WTC11 (cell line): ENCODE measurements around the gene CPAMD8. TPM values are rescaled to one million over a fixed set of nuclear protein-coding genes. Genes with fewer than 3 reads are reported as not detected.

ENCODE experiments used
- ATAC-seq: fragments of 200-7000 bp; cut with Tn5 transposase; 2 replicates; pipeline ENCODE4 v1.10.0; 2021; ENCODE audit warnings: mild to moderate bottlenecking, moderate library complexity
- CTCF ChIA-PET: fragments of 300-600 bp; sonication (Branson Sonifier 250); formaldehyde crosslinking; loops from one replicate; lab custom pipeline; 2021; ENCODE audit warnings: antibody characterized with exemption; lab: Charles Lee
- POLR2A ChIA-PET: fragments of 350-600 bp; sonication (Branson Sonifier 250); formaldehyde crosslinking; loops from one replicate; lab custom pipeline; 2021; ENCODE audit warnings: antibody characterized with exemption; lab: Charles Lee
- DNase-seq: peaks from one replicate; pipeline ENCODE4 v3.0.0; 2021; ENCODE audit warnings: low spot score
- H3K27ac Mint-ChIP-seq: 2 replicates; pipeline ENCODE4 v1.8.0; 2021; ENCODE audit warnings: mixed read lengths
- H3K27me3 Mint-ChIP-seq: 2 replicates; pipeline ENCODE4 v1.8.0; 2021; ENCODE audit warnings: low read depth, mild to moderate bottlenecking, moderate library complexity, mixed read lengths
- H3K36me3 Mint-ChIP-seq: 2 replicates; pipeline ENCODE4 v1.8.0; 2021; ENCODE audit warnings: mixed read lengths
- H3K4me1 Mint-ChIP-seq: 2 replicates; pipeline ENCODE4 v1.8.0; 2022; ENCODE audit warnings: mixed read lengths
- H3K4me3 Mint-ChIP-seq: 2 replicates; pipeline ENCODE4 v1.8.0; 2021; ENCODE audit warnings: mild to moderate bottlenecking, moderate library complexity, mixed read lengths
- H3K9me3 Mint-ChIP-seq: 2 replicates; pipeline ENCODE4 v1.8.0; 2021; ENCODE audit warnings: mixed read lengths
- AR ChIP-seq: fragments of 250-450 bp; sonication (Bioruptor Pico); IDR thresholded peaks from 2 replicates; pipeline ENCODE4 v1.9.0; 2021; ENCODE audit warnings: mild to moderate bottlenecking
- ATF2 ChIP-seq: sonication (generic); formaldehyde crosslinking; IDR thresholded peaks from 2 replicates; pipeline ENCODE4 v1.8.1; 2022; ENCODE audit warnings: low read depth, missing genetic modification reagents, borderline replicate concordance
- ATF3 ChIP-seq: sonication (generic); formaldehyde crosslinking; conservative IDR thresholded peaks from 2 replicates; pipeline ENCODE4 v1.8.1; 2022; ENCODE audit warnings: mild to moderate bottlenecking, missing genetic modification reagents
- CTCF ChIP-seq: fragments of 200-600 bp; IDR thresholded peaks from 2 replicates; pipeline ENCODE4 v1.8.0; 2022; ENCODE audit warnings: antibody characterized with exemption
- GTF2I ChIP-seq: fragments of 250-450 bp; sonication (Bioruptor Pico); conservative IDR thresholded peaks from 2 replicates; pipeline ENCODE4 v1.4.0; 2021; ENCODE audit warnings: mild to moderate bottlenecking
- HMGA2 ChIP-seq: fragments of 250-450 bp; sonication (Bioruptor Pico); IDR thresholded peaks from 2 replicates; pipeline ENCODE4 v1.4.0; 2021; ENCODE audit warnings: mild to moderate bottlenecking, moderate library complexity
- NFYB ChIP-seq: sonication (generic); formaldehyde crosslinking; conservative IDR thresholded peaks from 2 replicates; pipeline ENCODE4 v1.8.0; 2022; ENCODE audit warnings: low read depth, missing genetic modification reagents
- NR1H2 ChIP-seq: sonication (generic); formaldehyde crosslinking; IDR thresholded peaks from 2 replicates; pipeline ENCODE4 v1.9.0; 2021; ENCODE audit warnings: mild to moderate bottlenecking, moderate library complexity, missing genetic modification reagents
- USF1 ChIP-seq: sonication (generic); formaldehyde crosslinking; IDR thresholded peaks from 2 replicates; pipeline ENCODE4 v1.8.0; 2022; ENCODE audit warnings: mild to moderate bottlenecking, missing genetic modification reagents
- USF2 ChIP-seq: sonication (generic); formaldehyde crosslinking; IDR thresholded peaks from 2 replicates; pipeline ENCODE4 v1.8.1; 2023; ENCODE audit warnings: mild to moderate bottlenecking, missing genetic modification reagents, moderate library complexity
- ZBTB21 ChIP-seq: sonication (generic); formaldehyde crosslinking; IDR thresholded peaks from 2 replicates; pipeline ENCODE4 v1.8.1; 2023; ENCODE audit warnings: mild to moderate bottlenecking, missing genetic modification reagents, borderline replicate concordance
- ZNF121 ChIP-seq: sonication (generic); formaldehyde crosslinking; IDR thresholded peaks from 2 replicates; pipeline ENCODE4 v1.8.0; 2023; ENCODE audit warnings: missing genetic modification reagents
- ZNF219 ChIP-seq: sonication (generic); formaldehyde crosslinking; IDR thresholded peaks from 2 replicates; pipeline ENCODE4 v1.8.0; 2023; ENCODE audit warnings: missing genetic modification reagents, mild to moderate bottlenecking, borderline replicate concordance
- ZNF263 ChIP-seq: sonication (generic); formaldehyde crosslinking; IDR thresholded peaks from 2 replicates; pipeline ENCODE4 v1.8.1; 2022; ENCODE audit warnings: low read depth, mild to moderate bottlenecking, moderate library complexity, missing genetic modification reagents
- ZNF425 ChIP-seq: fragments of 250-450 bp; sonication (Bioruptor Pico); conservative IDR thresholded peaks from 2 replicates; pipeline ENCODE4 v1.9.0; 2021; ENCODE audit warnings: mild to moderate bottlenecking
- total RNA-seq: library from RNA; stranded (reverse); gene quantifications from 3 replicates; pipeline ENCODE4 v1.2.3, GENCODE V29; 2021

CPAMD8 gene
- total RNA-seq, 1 experiment from 2014 or later: 6.9 TPM

- no peaks in the 10 kb centered on the region for H3K36me3 Mint-ChIP-seq
- ATAC-seq: no peak
- ChIA-PET CTCF (interaction anchor here (0.7 to 1.0 kb wide), 2 partner anchors 17 to 33 kb away, joined by 3 to 4 read pairs; no protein-coding TSS in a partner anchor), POLR2A (interaction anchor here (0.6 kb wide), 1 partner anchor 139 kb away, joined by 5 read pairs; no protein-coding TSS in a partner anchor)
- H3K4me1 Mint-ChIP-seq: no peaks in the 10 kb centered on the region
- H3K27ac Mint-ChIP-seq: no peak overlapping the region
- no peak overlapping the region for H3K4me3 Mint-ChIP-seq
- DNase-seq: no peak
- TF ChIP-seq ZNF121 (CRISPR knock-in tag): no peak
- TF ChIP-seq USF2: no peak
- TF ChIP-seq ZBTB21: no peak
- no peak for TF ChIP-seq ATF3 (CRISPR knock-in tag)
- no peak for TF ChIP-seq CTCF
- TF ChIP-seq GTF2I: no peak
- no peak for TF ChIP-seq ZNF425
- no peak for TF ChIP-seq AR
- TF ChIP-seq NR1H2 (CRISPR knock-in tag): no peak
- no peak for TF ChIP-seq HMGA2
- TF ChIP-seq ATF2 (CRISPR knock-in tag): no peak
- TF ChIP-seq ZNF263: no peak
- no peak for TF ChIP-seq NFYB (CRISPR knock-in tag)
- no peak for TF ChIP-seq ZNF219 (CRISPR knock-in tag)
- no peaks in the 10 kb centered on the region; the same call in 1 of the 2 replicates for H3K27me3 Mint-ChIP-seq
- H3K9me3 Mint-ChIP-seq: peaks cover 3% of the 10 kb centered on the region; the same call in 1 of the 2 replicates
Observed at GRCh38 chr19:17035842-17036424, 9.3 kb upstream of the CPAMD8 start.

- Mint-ChIP-seq H3K9me3 (no peaks in the 10 kb centered on the region), H3K27ac (no peak overlapping the region), H3K4me1 (no peaks in the 10 kb centered on the region), H3K27me3 (peaks cover 13% of the 10 kb centered on the region), H3K4me3 (no peak overlapping the region), H3K36me3 (no peaks in the 10 kb centered on the region)
- ChIA-PET CTCF (no interaction called here), POLR2A (no interaction called here)
- TF ChIP-seq USF1 (CRISPR knock-in tag): no peak
- DNase-seq: no peak
- ATAC-seq: no peak
Observed at GRCh38 chr19:17031741-17032140, 5.1 kb upstream of the CPAMD8 start.
